Left renal pelvis (tissue), 4 donors: ENCODE measurements around the gene HSPA12B. TPM values are rescaled to one million over a fixed set of nuclear protein-coding genes. Genes with fewer than 3 reads are reported as not detected.

Experiments used
- DNase-seq, 4 donors: peaks; one replicate each; pipeline ENCODE4 v3.0.0-alpha.2; 2013; ENCODE audit warnings: low read depth in 4 of 4, low spot score in 3 of 4
- polyA plus RNA-seq, 4 donors: library from polyadenylated mRNA; unstranded; fragments of 120-200 nt; gene quantifications; one replicate each; pipeline ENCODE4 v1.2.1, GENCODE V29; 2013; ENCODE audit not compliant: insufficient read length in 4 of 4

The HSPA12B gene
- polyA plus RNA-seq, 4 donors, result 13.5 to 37.2 (median 15.2) TPM

DNA sequence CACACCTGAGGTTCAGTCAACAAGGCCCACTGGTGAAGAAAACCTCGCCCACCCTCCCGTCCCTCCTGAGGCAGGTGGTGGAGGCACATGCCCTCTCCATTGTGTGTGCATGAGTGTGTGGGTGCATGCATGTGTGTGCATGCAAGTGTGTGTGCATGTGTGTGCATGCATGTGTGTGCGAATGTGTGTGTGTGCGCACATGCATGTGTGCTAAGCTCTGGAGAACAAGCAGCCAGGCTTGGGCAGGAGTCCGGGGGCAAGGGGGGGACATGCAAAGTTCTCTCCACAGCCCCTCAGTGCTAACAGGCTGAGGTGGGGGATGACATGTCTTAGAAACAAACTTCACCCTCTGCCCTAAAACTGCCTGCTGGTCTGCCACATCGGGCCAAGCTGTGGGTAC, 3.1 kb upstream of the HSPA12B start:
- DNase-seq, result no peak

- DNase-seq, result no peak
These were observed 2.5 kb upstream of the HSPA12B start for GRCh38 chr20:3729811-3730540.

DNA sequence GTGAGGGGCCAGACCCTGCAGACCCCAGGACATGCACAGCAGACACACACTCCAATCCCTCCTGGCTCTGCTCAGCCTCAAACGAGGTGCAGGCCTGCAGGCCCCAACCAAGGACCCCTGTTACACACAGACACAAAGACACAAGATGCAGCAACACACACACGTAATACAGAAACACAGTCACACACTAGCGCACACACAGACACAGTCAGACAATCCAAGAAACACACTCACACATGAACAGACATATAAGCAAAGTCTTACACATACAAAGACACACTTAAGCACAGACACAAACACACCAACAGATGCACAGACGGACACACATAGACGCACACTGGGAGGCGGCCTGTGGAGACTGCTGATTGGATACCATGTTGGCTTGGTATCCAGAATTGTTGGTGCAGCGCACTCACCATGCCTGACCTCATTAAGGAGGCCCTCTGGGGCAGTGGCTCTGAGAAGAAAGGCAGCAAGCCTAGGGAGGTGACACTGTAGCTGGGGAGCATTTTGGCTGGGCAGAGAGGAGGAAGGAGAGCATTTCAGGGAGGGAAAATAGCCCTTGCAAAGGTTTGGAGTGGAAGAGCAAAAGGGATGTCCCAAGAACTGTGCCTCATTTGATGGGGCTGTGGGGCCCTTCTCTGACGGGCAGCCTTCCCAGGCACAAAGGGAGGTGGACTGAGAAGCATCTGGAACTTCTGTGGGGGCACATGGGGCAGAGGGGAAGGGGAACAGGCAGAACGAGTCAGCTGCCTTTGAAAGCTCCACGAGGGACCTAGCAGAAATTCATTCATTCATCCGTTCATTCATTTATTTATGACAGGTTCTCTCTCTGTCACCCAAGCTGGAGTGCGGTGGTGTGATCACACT, 1.4 kb upstream of the HSPA12B start:
- DNase-seq, result no peak

- no peak for DNase-seq
These were observed 550 bp upstream of the HSPA12B start for GRCh38 chr20:3731944-3732326.

DNA sequence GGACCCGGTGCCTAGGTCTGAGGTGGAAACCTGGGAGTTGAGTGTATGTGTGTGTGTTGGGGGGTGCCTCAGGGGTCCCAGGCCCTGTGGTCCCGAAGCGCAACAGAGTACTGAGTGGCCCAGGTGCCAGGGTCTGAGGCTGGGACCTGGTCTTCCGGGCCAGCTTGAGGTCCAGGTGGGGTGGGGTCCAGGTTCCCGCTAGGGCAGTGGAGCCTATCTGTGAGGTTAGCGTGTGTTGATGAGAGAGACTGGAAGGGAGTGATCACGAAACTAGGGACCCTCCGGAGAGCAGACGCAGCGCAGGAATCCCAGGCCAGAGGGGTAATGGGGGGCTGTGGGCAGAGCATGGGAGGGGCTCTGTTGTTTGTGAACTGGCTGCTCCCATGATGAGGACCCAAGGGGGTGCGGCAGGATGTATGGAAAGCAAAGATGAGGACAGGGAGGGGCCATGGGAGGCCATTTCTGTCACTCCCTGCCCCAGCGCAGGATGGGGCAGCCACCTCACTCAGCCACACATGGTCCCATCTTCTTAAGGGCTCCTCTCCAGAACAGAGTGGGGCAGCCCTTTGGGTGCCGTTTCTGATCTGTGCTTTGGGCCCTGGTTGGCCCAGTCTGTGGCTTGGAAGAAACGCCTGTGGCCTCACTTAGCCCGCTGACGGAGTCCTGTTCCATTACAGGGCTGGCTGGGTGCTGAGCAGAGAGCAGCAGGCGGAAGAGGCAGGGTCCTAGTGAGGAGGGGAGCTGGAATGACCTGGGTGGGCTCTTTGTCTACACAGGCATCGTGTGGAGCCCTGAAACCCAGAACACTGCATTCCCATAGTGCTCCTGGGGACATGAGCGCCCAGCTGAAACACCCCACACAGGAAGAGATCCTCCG, 872 bp downstream of the HSPA12B start:
- no peak for DNase-seq

DNA sequence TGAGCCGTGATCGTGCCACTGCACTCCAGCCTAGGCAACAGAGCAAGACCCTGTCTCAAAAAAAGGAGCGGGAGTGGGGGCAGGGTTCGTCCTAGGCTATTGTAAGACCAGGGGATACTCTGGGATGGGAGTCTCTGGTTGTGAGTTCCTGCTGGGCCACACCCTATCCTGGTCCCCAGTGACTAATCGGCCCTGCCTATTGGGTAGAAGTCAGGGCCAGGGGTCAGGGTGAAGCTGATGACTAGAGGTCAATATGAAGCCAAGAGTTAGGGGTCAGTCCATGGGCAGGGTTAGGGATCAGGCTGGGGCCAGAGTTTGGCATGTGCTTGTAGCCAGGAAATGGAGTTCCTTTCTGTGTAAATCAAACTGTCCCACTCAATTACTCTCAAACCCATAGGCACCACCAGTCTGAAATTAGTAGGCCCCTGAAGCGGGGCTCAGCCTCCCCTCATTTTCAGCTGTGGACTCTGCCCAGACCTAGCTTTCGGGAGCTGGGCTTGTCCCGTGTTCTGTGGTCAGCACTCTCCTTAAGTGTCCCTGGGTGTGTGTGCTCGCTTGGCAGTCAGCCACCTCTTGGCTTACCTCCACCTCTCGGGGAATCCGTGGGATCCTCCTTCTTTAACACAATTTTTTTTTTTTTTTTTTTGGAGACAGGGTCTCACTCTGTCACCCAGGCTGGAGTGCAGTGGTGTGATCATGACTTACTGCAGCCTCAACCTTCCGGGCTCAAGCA, 1.8 kb downstream of the HSPA12B start:
- DNase-seq, result no peak

- DNase-seq, result no peak
These were observed 3.3 kb downstream of the HSPA12B start for GRCh38 chr20:3735768-3736167.

- DNase-seq, result no peak
These were observed 5.9 kb downstream of the HSPA12B start for GRCh38 chr20:3738111-3739053.

DNA sequence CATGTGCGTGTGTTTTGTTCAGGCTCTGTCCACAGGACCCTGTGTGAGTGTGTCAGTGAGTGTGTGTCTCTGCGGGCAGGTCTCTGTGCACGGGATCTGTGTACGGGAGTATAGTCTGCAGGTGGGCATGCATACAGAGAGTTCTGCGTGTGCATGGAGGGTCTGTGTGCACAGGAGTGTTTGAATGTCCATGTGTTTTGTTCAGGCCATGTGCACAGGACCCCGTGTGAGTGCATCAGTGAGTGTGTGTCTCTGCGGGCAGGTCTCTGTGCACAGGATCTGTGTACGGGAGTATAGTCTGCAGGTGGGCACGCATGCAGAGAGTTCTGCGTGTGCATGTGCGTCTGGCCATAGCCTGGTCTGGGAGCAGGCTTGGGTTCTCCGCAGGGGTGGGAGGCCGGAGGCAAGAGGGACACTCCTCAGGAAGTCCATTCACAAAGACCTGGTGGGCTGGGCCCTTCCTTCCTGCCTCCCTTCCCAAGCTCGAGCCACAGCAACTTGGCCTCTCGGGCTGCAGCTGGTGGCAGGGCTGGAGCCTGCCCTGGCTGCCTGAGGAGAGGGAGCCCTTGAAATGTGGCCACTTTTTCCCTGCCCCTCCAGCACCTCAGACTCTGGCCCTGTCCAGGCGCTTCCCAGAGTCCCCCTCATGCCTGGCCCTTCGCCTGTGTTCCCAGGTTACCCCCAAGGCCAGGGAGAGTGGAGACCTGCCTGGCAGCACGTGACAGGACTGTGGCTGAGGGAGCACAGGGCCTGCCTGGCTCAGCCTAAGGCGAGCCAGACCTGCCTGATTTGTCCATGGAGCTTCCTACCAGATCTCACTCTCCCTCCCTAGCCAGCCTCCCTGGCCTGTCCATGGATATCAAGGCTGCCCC, 6.8 kb downstream of the HSPA12B start:
- no peak for DNase-seq

DNA sequence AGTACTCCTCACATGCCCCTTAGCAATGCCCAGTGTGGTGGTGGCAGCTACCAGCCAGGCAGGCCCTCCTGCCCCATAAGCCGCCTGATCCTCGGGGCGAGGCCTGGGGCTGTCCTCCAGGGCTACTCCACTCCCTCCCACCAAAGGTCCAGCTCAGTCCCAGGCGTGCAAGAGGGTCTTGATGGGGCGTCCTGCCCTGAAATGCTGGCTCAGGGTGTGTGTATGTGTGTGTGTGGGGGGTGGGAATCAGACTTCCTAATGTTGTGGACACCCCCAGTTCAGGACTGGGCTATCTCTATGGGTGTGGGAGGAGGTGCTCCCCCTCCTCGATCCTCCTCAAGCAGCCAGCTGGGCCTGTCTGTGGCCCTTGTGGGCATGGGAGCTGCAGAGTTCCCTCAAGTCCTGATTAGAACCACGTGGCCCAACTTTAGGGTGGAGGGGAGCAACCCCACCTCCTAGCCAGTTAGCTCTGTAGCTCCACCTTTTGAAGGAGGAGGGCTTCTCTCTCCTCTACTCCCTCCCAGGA, 7.5 kb downstream of the HSPA12B start:
- no peak for DNase-seq

DNA sequence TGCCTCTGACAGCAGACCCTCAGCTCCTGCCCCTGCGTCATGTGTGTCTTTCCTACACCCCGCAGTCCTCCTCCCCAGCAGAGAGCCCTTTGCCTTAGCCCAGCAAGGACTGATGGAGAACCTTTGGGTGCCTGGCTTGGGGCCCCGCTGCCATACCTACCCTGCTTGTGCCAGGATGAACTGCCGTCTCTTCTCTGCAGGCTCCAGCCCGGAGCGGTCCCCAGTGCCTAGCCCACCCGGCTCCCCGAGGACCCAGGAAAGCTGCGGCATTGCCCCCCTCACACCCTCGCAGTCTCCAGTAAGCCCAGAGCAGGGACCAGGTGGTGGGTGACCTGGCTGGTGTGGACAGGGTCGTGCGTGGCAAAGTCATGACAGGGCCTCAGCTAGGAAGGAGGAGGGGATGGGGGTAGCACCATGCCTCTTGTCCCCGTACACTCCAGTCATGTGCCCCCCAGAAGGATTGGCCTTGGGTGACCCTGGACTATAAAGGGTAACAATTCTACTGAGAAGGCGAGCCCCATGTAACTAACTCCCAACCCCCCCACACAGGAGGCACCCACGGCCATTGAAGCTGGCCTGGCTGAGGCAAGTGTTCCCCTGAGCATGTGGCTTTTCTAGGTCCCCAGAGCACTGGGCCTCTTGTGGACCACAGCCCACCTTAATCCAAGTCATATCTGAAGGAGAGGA, 8.3 kb downstream of the HSPA12B start:
- no peak for DNase-seq

- DNase-seq, result no peak
These were observed 9.5 kb downstream of the HSPA12B start for GRCh38 chr20:3741836-3742458.

DNA sequence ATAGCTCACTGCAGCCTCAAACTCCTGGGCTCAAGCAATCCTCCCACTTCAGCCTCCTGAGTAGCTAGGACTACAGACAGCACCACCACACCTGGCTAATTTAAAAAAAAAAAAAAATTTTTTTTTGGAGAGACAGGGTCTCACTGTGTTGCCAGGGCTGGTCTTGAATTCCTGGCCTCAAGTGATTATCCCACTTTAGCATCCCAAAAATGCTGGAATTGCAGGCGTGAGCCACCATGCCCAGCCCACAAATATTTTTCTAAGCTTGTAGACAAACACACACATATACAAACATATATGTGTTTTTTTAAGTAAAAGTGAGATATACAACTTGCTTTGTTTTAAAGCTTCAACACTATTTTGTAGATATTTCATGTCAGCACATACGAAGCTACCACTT, 10.8 kb downstream of the HSPA12B start:
- no peak for DNase-seq

GRCh38 chr20:3744037-3744436, 11.6 kb downstream of the HSPA12B start:
- DNase-seq, result no peak

GRCh38 chr20:3744806-3745685, 12.6 kb downstream of the HSPA12B start:
- no peak for DNase-seq

- no peak for DNase-seq
These were observed 13.2 kb downstream of the HSPA12B start for GRCh38 chr20:3745686-3746173.
